SHP77 (cell line): ENCODE results near the gene ARIH2.
A peak's percentile ranks its signal among the peaks of the same experiment; 100 is the strongest.
"Not testable (repeated sequence)": the region's sequence is repeated elsewhere in the genome, so short reads cannot be mapped to it uniquely, and the experiment has no call there.

Source experiments
- DNase-seq, 2 experiments: peaks; one replicate each; lab custom pipeline; 2025; lab: John Stamatoyannopoulos, UW

ARIH2 gene

DNA sequence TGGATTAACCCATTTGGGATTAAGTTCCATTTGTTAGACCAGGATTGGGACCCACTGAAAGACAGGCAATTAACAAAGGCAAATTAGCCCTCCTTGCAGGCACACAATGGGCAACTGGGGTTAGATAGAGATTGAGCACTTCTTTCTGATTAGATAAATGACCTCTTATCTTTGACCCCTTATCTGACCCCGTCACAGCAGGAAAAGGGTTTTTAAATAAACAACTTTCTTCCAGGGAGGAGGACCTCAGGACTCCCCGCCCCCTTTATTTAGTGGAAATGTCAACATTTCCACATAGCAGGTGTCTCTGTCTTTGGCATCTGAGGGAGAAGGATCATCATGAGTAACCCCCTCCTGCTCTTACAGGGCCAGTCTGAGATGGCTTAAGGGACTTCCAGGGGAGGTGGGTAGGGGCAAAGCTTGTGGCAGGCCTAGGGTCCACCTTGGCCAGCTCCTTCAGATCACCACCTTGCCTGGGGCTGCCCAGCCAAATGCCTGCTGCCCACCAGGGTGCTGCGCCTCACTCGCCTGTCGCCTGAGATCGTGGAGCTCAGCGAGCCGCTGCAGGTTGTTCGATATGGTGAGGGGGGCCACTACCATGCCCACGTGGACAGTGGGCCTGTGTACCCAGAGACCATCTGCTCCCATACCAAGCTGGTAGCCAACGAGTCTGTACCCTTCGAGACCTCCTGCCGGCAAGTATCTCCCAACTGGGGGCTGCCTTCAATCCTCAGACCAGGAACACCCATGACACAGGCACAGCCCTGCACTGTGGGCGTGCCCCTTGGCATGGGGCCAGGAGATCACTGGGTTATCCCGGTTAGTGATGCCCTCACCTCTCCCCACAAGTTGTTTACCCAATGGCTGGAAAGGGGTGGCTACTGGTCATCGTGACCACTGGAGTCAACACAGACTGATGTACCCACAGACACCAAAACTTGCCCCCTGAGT is 86.0 kb downstream of the ARIH2 start:
- DNase-seq = no peak

- DNase-seq = no peak
These were observed 86.7 kb downstream of the ARIH2 start for GRCh38 chr3:49005303-49005680.

DNA sequence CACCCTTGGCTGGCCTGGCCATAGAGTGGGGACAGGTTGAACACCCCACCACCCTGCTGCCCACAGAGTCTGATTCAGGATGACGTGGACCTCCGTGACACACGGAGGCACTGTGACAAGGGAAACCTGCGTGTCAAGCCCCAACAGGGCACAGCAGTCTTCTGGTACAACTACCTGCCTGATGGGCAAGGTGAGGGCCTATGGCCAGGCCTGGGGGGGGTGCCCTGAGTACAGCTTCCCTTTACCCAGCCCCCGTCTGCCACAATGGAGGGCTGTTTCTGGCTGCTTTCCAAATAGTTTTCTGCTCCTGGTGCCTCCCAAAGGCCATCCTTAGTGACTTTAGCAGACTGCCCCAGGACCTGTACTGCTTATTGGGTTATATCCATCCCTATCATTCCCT is 87.4 kb downstream of the ARIH2 start:
- DNase-seq = no peak

GRCh38 chr3:49006408-49007067 is 87.9 kb downstream of the ARIH2 start:
- DNase-seq = peak in 1 of 2 experiments; percentile 21

GRCh38 chr3:49007068-49007770 is 88.6 kb downstream of the ARIH2 start, which contains the start of gene WDR6:
Gene WDR6 (plus strand): TSS chr3:49007391. CDS start chr3:49007432, 41 bp downstream.
- DNase-seq = peak; percentile 96 to 97

DNA sequence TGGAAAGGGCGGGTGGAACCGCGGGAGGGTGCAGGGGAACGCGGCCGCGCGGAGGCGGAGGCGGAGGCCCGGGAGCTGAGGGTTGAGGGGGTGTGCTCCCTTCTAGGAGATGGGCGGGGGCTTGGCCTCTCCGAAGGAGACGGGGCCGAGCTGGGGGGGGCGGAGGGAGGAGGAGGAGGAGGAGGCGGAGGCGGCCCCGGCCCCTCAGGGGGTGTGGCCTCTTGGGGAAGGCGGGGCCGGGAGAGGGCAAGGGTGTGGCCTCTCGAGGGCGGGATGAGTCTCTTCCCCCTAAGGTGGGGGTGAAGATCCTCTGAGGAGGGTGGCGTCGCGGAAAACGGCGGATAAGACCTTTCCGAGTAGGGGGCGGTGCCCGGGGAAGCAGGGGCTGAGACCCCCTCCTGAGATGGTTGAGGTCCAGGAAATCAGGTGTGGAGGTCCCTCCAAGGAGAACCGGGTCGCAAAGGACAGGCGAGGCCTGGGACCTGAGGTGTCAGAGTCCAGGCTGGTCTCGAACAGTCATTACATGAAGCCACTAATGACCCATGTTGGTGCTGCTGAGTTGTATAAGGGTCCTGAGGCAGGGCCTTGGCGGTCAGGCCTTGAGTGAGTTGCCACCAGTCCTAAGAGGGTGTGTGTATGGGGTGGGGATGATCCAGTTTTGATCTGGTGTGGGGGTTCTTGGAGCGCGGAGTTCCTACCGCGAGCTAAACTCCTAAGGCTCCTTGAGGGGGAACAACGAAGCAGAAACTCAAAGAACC is 89.3 kb downstream of the ARIH2 start:
- peak; percentile 61 to 73 for DNase-seq

DNA sequence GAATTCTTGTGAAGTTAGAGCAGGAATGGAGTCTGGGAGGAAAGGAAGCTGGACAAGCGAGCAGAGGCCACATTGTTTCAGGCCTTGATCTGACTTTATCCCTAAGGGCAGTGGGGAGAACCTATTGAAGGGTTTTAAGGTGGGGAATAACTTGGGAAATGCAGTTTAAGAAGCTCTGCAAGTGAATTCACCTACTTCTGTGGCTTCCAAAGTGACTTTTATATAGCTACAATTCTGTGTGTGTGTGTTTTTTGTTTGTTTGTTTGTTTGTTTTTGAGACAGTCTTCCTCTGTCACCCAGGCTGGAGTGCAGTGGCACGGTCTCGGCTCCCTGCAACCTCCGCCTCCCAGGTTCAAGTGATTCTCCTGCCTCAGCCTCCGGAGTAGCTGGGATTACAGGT is 90.0 kb downstream of the ARIH2 start:
- DNase-seq = not testable (repeated sequence)

DNA sequence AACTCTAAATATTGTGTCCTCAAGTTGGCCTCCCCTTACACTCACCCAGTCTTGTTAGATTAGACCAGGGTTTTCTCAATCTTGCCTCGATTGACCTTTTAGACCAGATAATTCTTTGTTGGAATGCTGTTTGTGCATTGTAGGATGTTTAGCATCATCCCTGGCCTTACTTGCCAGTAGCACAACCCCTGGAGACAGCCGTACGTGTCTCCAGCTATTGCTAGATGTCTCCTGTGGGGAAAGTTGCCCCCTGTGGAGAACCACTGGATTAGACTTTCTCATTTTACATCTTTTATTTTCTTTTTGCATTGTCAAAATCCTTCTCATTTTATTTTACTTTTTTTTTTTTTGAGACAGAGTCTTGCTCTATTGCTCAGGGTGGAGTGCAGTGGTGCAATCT is 90.8 kb downstream of the ARIH2 start:
- no peak for DNase-seq

DNA sequence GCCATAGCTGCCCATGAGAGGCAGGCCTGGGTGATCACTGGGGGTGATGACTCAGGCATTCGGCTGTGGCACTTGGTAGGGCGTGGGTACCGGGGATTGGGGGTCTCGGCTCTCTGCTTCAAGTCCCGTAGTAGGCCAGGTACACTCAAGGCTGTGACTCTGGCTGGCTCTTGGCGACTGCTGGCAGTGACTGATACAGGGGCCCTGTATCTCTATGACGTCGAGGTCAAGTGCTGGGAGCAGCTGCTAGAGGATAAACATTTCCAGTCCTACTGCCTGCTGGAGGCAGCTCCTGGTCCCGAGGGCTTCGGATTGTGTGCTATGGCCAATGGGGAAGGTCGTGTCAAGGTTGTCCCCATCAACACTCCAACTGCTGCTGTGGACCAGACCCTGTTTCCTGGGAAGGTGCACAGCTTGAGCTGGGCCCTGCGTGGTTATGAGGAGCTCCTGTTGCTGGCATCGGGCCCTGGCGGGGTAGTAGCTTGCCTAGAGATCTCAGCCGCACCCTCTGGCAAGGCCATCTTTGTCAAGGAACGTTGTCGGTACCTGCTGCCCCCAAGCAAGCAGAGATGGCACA is 93.9 kb downstream of the ARIH2 start:
- peak in 1 of 2 experiments; percentile 53 for DNase-seq

- no peak for DNase-seq
These were observed 94.6 kb downstream of the ARIH2 start for GRCh38 chr3:49013113-49013737.

- peak; percentile 47 to 53 for DNase-seq
These were observed 95.4 kb downstream of the ARIH2 start for GRCh38 chr3:49013738-49014660.

- DNase-seq = no peak
These were observed 96.4 kb downstream of the ARIH2 start for GRCh38 chr3:49015072-49015471.

- no peak for DNase-seq
These were observed 97.1 kb downstream of the ARIH2 start for GRCh38 chr3:49015765-49016164.

DNA sequence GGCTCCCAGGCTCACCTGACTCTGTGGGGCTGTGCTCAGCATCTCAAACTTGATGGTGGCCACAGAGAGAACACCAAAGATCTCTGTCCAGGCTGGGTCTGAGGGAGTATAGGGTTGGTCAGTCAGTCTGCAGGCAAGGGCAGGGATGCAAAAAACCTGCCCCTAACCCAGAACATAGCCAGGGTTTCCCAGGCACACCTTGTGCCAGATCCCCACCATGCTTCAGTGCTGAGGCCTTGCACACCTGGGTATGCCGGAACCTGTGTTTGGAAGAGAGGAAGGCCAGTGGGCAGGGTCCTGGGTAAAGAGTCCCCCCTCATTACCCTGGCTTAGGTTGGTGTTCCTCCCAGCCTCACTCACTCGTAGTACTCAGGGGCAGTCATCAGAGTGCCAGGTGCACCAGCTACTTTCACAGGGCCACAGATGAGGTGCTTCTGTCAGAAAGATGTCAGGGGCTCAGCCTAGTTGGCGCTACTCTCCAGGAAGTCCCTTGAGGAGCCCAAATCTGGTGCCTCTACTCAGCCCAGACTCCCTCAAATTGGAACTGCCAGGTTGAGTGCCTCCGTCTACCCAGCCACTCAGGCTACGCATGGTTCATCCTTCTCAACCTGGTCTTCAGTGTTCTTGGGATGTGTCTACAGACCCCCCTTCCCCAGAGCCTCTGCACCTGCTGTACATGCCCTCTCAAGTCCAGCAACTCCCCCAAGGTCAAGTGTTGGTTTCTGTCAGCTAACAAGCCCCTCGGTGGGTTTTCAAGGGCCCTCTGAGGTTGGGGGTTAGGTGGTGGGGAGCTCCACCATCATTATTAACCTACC is 98.0 kb downstream of the ARIH2 start:
- DNase-seq = no peak

GRCh38 chr3:49017229-49017970 is 98.8 kb downstream of the ARIH2 start:
- DNase-seq = no peak

DNA sequence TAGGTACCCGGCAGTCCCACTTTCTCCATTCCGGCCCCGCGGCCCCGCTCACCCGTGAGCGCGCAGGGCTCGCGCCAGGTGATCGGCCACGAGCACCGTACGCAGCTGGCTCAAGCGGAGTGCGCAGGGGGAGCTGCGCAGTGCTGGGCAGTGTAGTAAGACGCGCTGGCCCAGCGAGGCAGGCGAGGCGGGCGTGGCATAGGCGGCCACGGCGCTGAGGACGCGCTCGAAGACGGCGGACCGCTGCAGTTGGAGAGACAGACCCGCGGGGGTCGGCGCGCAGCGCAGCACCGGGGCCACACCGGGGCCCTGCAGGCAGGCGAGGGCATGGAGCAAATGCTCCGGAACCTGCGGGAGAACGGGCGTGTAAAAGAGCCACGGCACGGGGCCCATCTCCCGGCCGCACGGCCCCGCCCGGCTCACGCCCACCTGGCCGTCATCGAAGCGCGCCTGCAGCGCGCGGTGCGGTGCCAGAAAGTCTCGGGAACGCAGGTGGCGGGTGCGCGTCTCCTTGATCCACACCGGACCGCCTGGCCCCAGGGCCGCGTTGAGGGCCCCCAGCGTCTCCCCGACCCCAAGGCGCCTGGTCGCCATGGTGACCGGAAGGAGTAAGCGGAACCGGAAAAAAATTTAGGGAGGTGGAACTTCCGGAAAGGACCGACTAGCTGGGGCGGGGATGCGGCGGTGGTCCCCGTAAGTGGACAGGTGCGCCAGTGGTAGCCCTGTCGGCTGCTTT is 99.5 kb downstream of the ARIH2 start, which contains the start of gene DALRD3:
Gene DALRD3, minus strand, starts transcription at position 610 of the 736 bp plus-strand sequence. Its CDS starts 16 bp downstream, at position 594.
- peak; percentile 79 to 82 for DNase-seq

GRCh38 chr3:49018707-49019006 is 100.0 kb downstream of the ARIH2 start:
- DNase-seq = no peak

DNA sequence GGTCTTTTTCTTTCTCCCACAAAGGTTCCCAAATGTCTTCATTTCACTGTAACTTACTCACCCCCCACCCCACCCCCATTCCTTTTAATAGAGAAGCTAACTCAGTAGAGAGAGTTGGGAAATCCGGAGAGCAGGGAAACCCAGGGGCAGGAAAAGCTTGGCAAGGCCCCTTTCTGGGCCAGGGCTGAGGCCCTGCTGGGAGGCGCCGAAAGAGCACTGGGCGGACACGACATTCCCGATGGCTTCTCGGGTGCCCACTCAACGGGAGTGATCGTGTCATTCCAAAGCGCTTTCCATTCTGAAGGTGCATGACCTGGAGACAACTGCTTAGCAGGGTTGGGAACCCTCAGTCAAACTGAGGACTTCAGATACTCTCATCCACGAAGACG is 101.3 kb downstream of the ARIH2 start:
- DNase-seq = no peak
